Measurements from ENCODE around the gene MED9. TPM values are rescaled to one million over a fixed set of nuclear protein-coding genes. Genes with fewer than 3 reads are reported as not detected.

Gene MED9
- total RNA-seq, 4 donors from 2014 or later, result 5.8 to 15.4 (median 12.2) TPM

GRCh38 chr17:17535957-17536356, 59.2 kb downstream of the MED9 start:
- no peak for TF ChIP-seq POLR2A (IDR thresholded peaks at IDR 0.05)
- no peak for TF ChIP-seq CTCF (IDR thresholded peaks at IDR 0.05)
- no peak overlapping the region for H3K27ac ChIP-seq

GRCh38 chr17:17536702-17537101, 59.9 kb downstream of the MED9 start:
- no peak for DNase-seq

More at GRCh38 chr17:17535957-17536356, 59.2 kb downstream of the MED9 start:
- H3K9me3 ChIP-seq, result no peaks in the 10 kb centered on the region
- H3K4me3 ChIP-seq, result no peak overlapping the region
- intact Hi-C loops (cut with DNase I), result no loop called here
- WGBS, 2 donors, result 86 to 90% methylated on average over 1 to 4 of the region's 7 CpGs
- H3K27me3 ChIP-seq, result no peaks in the 10 kb centered on the region
- no peaks in the 10 kb centered on the region for H3K36me3 ChIP-seq
- H3K4me1 ChIP-seq, result peaks cover 0 to 14% (median 0%) of the 10 kb centered on the region in 3 donors
- no peak for DNase-seq

GRCh38 chr17:17537311-17538099, 60.7 kb downstream of the MED9 start:
- no peaks in the 10 kb centered on the region for H3K9me3 ChIP-seq
- WGBS, 2 donors, result 60 to 77% methylated on average over 1 to 12 of the region's 15 CpGs
- no peak overlapping the region for H3K4me3 ChIP-seq
- no peak overlapping the region for H3K27ac ChIP-seq
- TF ChIP-seq POLR2A (IDR thresholded peaks at IDR 0.05), result no peak
- TF ChIP-seq CTCF (IDR thresholded peaks at IDR 0.05), result no peak
- no peaks in the 10 kb centered on the region for H3K36me3 ChIP-seq
- H3K4me1 ChIP-seq, result peaks cover 0 to 25% (median 0%) of the 10 kb centered on the region in 3 donors
- DNase-seq, result no peak
- intact Hi-C loops (cut with DNase I), result no loop called here
- no peaks in the 10 kb centered on the region for H3K27me3 ChIP-seq

More at GRCh38 chr17:17536702-17537101, 59.9 kb downstream of the MED9 start:
- TF ChIP-seq POLR2A (IDR thresholded peaks at IDR 0.05) (no peak), CTCF (IDR thresholded peaks at IDR 0.05) (no peak)
- WGBS, 2 donors, result 90 to 93% methylated on average over 2 to 6 of the region's 15 CpGs
- Histone ChIP-seq H3K36me3 (no peaks in the 10 kb centered on the region), H3K4me3 (no peak overlapping the region), H3K9me3 (no peaks in the 10 kb centered on the region), H3K27ac (no peak overlapping the region), H3K4me1 (peaks cover 0 to 22% (median 0%) of the 10 kb centered on the region in 3 donors), H3K27me3 (no peaks in the 10 kb centered on the region)
- intact Hi-C loops (cut with DNase I), result no loop called here

GRCh38 chr17:17538417-17539391, 61.9 kb downstream of the MED9 start:
- H3K4me1 ChIP-seq, result peaks cover 0 to 25% (median 0%) of the 10 kb centered on the region in 3 donors
- DNase-seq, result no peak
- H3K4me3 ChIP-seq, result no peak overlapping the region
- TF ChIP-seq POLR2A (IDR thresholded peaks at IDR 0.05), result no peak
- no peak for TF ChIP-seq CTCF (IDR thresholded peaks at IDR 0.05)
- H3K9me3 ChIP-seq, result no peaks in the 10 kb centered on the region
- no peaks in the 10 kb centered on the region for H3K36me3 ChIP-seq
- H3K27me3 ChIP-seq, result no peaks in the 10 kb centered on the region
- intact Hi-C loops (cut with DNase I), result no loop called here
- H3K27ac ChIP-seq, result peak overlapping the region in 1 of 4 donors; percentile 9
- WGBS, 2 donors, result 41 to 51% methylated on average over 10 of the region's 10 CpGs

All from esophagus squamous epithelium (tissue), 5 donors.